NCI-H446 (cell line): ENCODE measurements around the gene PLXNB2.

Source experiments
- DNase-seq, 2 experiments: peaks; one replicate each; lab custom pipeline; 2025; lab: John Stamatoyannopoulos, UW

The PLXNB2 gene

GRCh38 chr22:50250555-50251476, 56.6 kb downstream of the PLXNB2 start, which contains the start of gene HDAC10:
Gene HDAC10, minus strand, starts transcription at chr22:50251265. Its CDS starts 233 bp downstream, at chr22:50251032.
- DNase-seq, result peak in 1 of 2 experiments; percentile 45

GRCh38 chr22:50250249-50250554, 57.2 kb downstream of the PLXNB2 start:
- DNase-seq, result no peak

- DNase-seq, result no peak
These were observed 57.9 kb downstream of the PLXNB2 start for GRCh38 chr22:50249341-50250248.

GRCh38 chr22:50248196-50249081, 59.0 kb downstream of the PLXNB2 start:
- no peak for DNase-seq

- DNase-seq, result no peak
These were observed 59.7 kb downstream of the PLXNB2 start for GRCh38 chr22:50247748-50248147.

- no peak for DNase-seq
These were observed 60.9 kb downstream of the PLXNB2 start for GRCh38 chr22:50246242-50247175.

GRCh38 chr22:50245214-50246072, 62.0 kb downstream of the PLXNB2 start:
- no peak for DNase-seq

GRCh38 chr22:50244420-50245213, 62.8 kb downstream of the PLXNB2 start, which contains the start of gene TUBGCP6:
Gene TUBGCP6, minus strand, starts transcription at chr22:50245023. Its CDS starts 564 bp downstream, at chr22:50244459.
- peak; percentile 61 to 90 for DNase-seq

GRCh38 chr22:50243685-50244419, 63.6 kb downstream of the PLXNB2 start:
- DNase-seq, result no peak

GRCh38 chr22:50242406-50242949, 65.0 kb downstream of the PLXNB2 start:
- no peak for DNase-seq

- DNase-seq, result no peak
These were observed 68.7 kb downstream of the PLXNB2 start for GRCh38 chr22:50238755-50239154.

GRCh38 chr22:50236731-50237409, 70.6 kb downstream of the PLXNB2 start:
- peak in 1 of 2 experiments; percentile 12 for DNase-seq

GRCh38 chr22:50233223-50233622, 74.2 kb downstream of the PLXNB2 start:
- DNase-seq, result no peak

GRCh38 chr22:50232481-50233151, 74.8 kb downstream of the PLXNB2 start:
- DNase-seq, result no peak

- DNase-seq, result no peak
These were observed 78.1 kb downstream of the PLXNB2 start for GRCh38 chr22:50229370-50229769.

GRCh38 chr22:50228366-50228765, 79.1 kb downstream of the PLXNB2 start:
- no peak for DNase-seq
